ENCODE results near the gene INSC. TPM values are rescaled to one million over a fixed set of nuclear protein-coding genes. Genes with fewer than 3 reads are reported as not detected.

Gene INSC
- total and polyA plus RNA-seq, 9 donors, result 0.10 to 0.38 (median 0.21) TPM; not detected in 3

GRCh38 chr11:15161790-15162189 lies 47.1 kb downstream of the INSC start:
- H3K36me3 ChIP-seq, result no peaks in the 10 kb centered on the region
- intact Hi-C loops (cut with DNase I), result no loop called here
- no peak overlapping the region for H3K4me3 ChIP-seq
- TF ChIP-seq POLR2A (IDR thresholded peaks at IDR 0.05), result no peak
- no peak for TF ChIP-seq EP300 (IDR thresholded peaks at IDR 0.05)
- no peak for TF ChIP-seq CTCF (IDR thresholded peaks at IDR 0.05)
- H3K9me3 ChIP-seq, result no peaks in the 10 kb centered on the region
- no peak overlapping the region for H3K27ac ChIP-seq
- H3K4me1 ChIP-seq (ENCODE audit: insufficient read depth), result no peaks in the 10 kb centered on the region
- no peaks in the 10 kb centered on the region for H3K27me3 ChIP-seq
- WGBS, 3 donors, result 68 to 79% (median 70%) methylated on average over 1 of the region's 1 CpG
- DNase-seq, result no peak

- Histone ChIP-seq H3K27ac (no peak overlapping the region), H3K27me3 (no peaks in the 10 kb centered on the region), H3K4me3 (no peak overlapping the region), H3K9me3 (no peaks in the 10 kb centered on the region), H3K4me1 (ENCODE audit: insufficient read depth) (no peaks in the 10 kb centered on the region), H3K36me3 (no peaks in the 10 kb centered on the region)
- intact Hi-C loops (cut with DNase I), result no loop called here
- DNase-seq, result no peak
- TF ChIP-seq CTCF (IDR thresholded peaks at IDR 0.05) (no peak), POLR2A (IDR thresholded peaks at IDR 0.05) (no peak), EP300 (IDR thresholded peaks at IDR 0.05) (no peak)
Observed at GRCh38 chr11:15163136-15163535, 48.4 kb downstream of the INSC start.

- TF ChIP-seq CTCF (IDR thresholded peaks at IDR 0.05), result no peak
- no peak for TF ChIP-seq EP300 (IDR thresholded peaks at IDR 0.05)
- no peak for TF ChIP-seq POLR2A (IDR thresholded peaks at IDR 0.05)
- DNase-seq, result no peak
- Histone ChIP-seq H3K4me1 (ENCODE audit: insufficient read depth) (no peaks in the 10 kb centered on the region), H3K27me3 (no peaks in the 10 kb centered on the region), H3K36me3 (no peaks in the 10 kb centered on the region), H3K4me3 (no peak overlapping the region), H3K27ac (no peak overlapping the region), H3K9me3 (no peaks in the 10 kb centered on the region)
- intact Hi-C loops (cut with DNase I), result no loop called here
Observed at GRCh38 chr11:15166204-15166603, 51.5 kb downstream of the INSC start.

- DNase-seq, result no peak
- H3K9me3 ChIP-seq, result no peaks in the 10 kb centered on the region
- no peaks in the 10 kb centered on the region for H3K4me1 ChIP-seq (ENCODE audit: insufficient read depth)
- no peaks in the 10 kb centered on the region for H3K36me3 ChIP-seq
- no peak overlapping the region for H3K27ac ChIP-seq
- H3K4me3 ChIP-seq, result no peak overlapping the region
- WGBS, 3 donors, result 49 to 68% (median 54%) methylated on average over 4 of the region's 4 CpGs
- no peaks in the 10 kb centered on the region for H3K27me3 ChIP-seq
- intact Hi-C loops (cut with DNase I), result no loop called here
- TF ChIP-seq POLR2A (IDR thresholded peaks at IDR 0.05) (no peak), EP300 (IDR thresholded peaks at IDR 0.05) (no peak), CTCF (IDR thresholded peaks at IDR 0.05) (no peak)
Observed at GRCh38 chr11:15169815-15170551, 55.3 kb downstream of the INSC start.

All from ovary (tissue), 9 donors.